H9 (cell line): Measurements from ENCODE around the gene KLK3. TPM values are rescaled to one million over a fixed set of nuclear protein-coding genes. Genes with fewer than 3 reads are reported as not detected.

Experiments used
- DNase-seq: peaks from one replicate; pipeline ENCODE4 v3.0.0-alpha.2; 2017
- H2AFZ ChIP-seq: one replicate; pipeline ENCODE4 v1.6.1; 2013; ENCODE audit warnings: mild to moderate bottlenecking, low read length, control low read depth, moderate library complexity
- H2AK5ac ChIP-seq: 2 replicates; pipeline ENCODE4 v1.6.1; 2013; ENCODE audit warnings: low read length, control low read depth, mixed read lengths; ENCODE audit not compliant: insufficient read length
- H2BK120ac ChIP-seq: one replicate; pipeline ENCODE4 v1.6.1; 2013; ENCODE audit warnings: low read depth, mild to moderate bottlenecking, low read length, control low read depth, inconsistent platforms; ENCODE audit not compliant: poor library complexity, severe bottlenecking
- H2BK12ac ChIP-seq: 2 replicates; pipeline ENCODE4 v1.6.1; 2013; ENCODE audit warnings: low read length, control low read depth, mixed read lengths, low read depth; ENCODE audit not compliant: insufficient read length
- H2BK15ac ChIP-seq: 2 replicates; pipeline ENCODE4 v1.6.1; 2013; ENCODE audit warnings: low read depth, low read length, control low read depth
- H2BK20ac ChIP-seq: one replicate; pipeline ENCODE4 v1.6.1; 2013; ENCODE audit warnings: low read depth, mild to moderate bottlenecking, low read length, control low read depth, inconsistent platforms; ENCODE audit not compliant: poor library complexity, severe bottlenecking
- H2BK5ac ChIP-seq: 2 replicates; pipeline ENCODE4 v1.6.1; 2013; ENCODE audit warnings: low read length, control low read depth, mixed read lengths; ENCODE audit not compliant: insufficient read length
- H3K14ac ChIP-seq: 2 replicates; pipeline ENCODE4 v1.6.1; 2013; ENCODE audit warnings: low read length, control low read depth; ENCODE audit not compliant: insufficient read depth
- H3K18ac ChIP-seq: 2 replicates; pipeline ENCODE4 v1.6.1; 2013; ENCODE audit warnings: low read depth, mild to moderate bottlenecking, mixed read lengths, low read length, control low read depth; ENCODE audit not compliant: insufficient read length
- H3K23ac ChIP-seq: 2 replicates; pipeline ENCODE4 v1.6.1; 2013; ENCODE audit warnings: low read length, control low read depth, mixed read lengths, low read depth; ENCODE audit not compliant: insufficient read length
- H3K23me2 ChIP-seq: 2 replicates; pipeline ENCODE4 v1.6.1; 2013; ENCODE audit warnings: low read depth, mild to moderate bottlenecking, mixed read lengths, low read length, control low read depth; ENCODE audit not compliant: insufficient read length, poor library complexity, severe bottlenecking
- H3K27ac ChIP-seq: 2 replicates; pipeline ENCODE4 v1.5.1; 2013; ENCODE audit warnings: low read length, control low read depth, mixed read lengths, low read depth; ENCODE audit not compliant: insufficient read length
- H3K27me3 ChIP-seq: 2 replicates; pipeline ENCODE4 v1.6.1; 2013; ENCODE audit warnings: low read length, control low read depth, inconsistent platforms; ENCODE audit not compliant: insufficient read depth
- H3K4ac ChIP-seq: 2 replicates; pipeline ENCODE4 v1.6.1; 2013; ENCODE audit warnings: low read depth, mild to moderate bottlenecking, control low read depth, inconsistent platforms, low read length, moderate library complexity
- H3K4me1 ChIP-seq: 2 replicates; pipeline ENCODE4 v1.6.1; 2013; ENCODE audit warnings: low read length, control low read depth, inconsistent platforms; ENCODE audit not compliant: insufficient read depth
- H3K4me2 ChIP-seq: 2 replicates; pipeline ENCODE4 v1.6.1; 2013; ENCODE audit warnings: low read length, control low read depth, mixed read lengths; ENCODE audit not compliant: insufficient read length, insufficient read depth
- H3K56ac ChIP-seq: 2 replicates; pipeline ENCODE4 v1.6.1; 2013; ENCODE audit warnings: low read depth, mild to moderate bottlenecking, mixed read lengths, low read length, control low read depth; ENCODE audit not compliant: insufficient read length
- H3K79me1 ChIP-seq: 2 replicates; pipeline ENCODE4 v1.6.1; 2013; ENCODE audit warnings: low read depth, mild to moderate bottlenecking, moderate library complexity, low read length, control low read depth, inconsistent platforms; ENCODE audit not compliant: insufficient read depth, poor library complexity, severe bottlenecking
- H3K79me2 ChIP-seq: 2 replicates; pipeline ENCODE4 v1.6.1; 2013; ENCODE audit warnings: low read length, control low read depth, inconsistent platforms; ENCODE audit not compliant: insufficient read depth
- H3K9ac ChIP-seq: 2 replicates; pipeline ENCODE4 v1.6.1; 2013; ENCODE audit warnings: low read length, control low read depth, mixed read lengths; ENCODE audit not compliant: insufficient read length; ENCODE audit errors: extremely low read depth
- H3K9me3 ChIP-seq: one replicate; pipeline ENCODE4 v1.6.1; 2013; ENCODE audit warnings: low read depth, low read length, inconsistent platforms; ENCODE audit not compliant: control insufficient read depth
- H3T11ph ChIP-seq: one replicate; pipeline ENCODE4 v1.6.1; 2013; ENCODE audit warnings: mild to moderate bottlenecking, low read length, control low read depth, inconsistent platforms
- H4K20me1 ChIP-seq: one replicate; pipeline ENCODE4 v1.6.1; 2013; ENCODE audit not compliant: control insufficient read depth, insufficient read length, insufficient read depth
- H4K5ac ChIP-seq: 2 replicates; pipeline ENCODE4 v1.6.1; 2013; ENCODE audit warnings: low read depth, mild to moderate bottlenecking, mixed read lengths, low read length, control low read depth; ENCODE audit not compliant: insufficient read length
- H4K8ac ChIP-seq: replicated peaks from 2 replicates; pipeline ENCODE4 v1.6.1; 2013; ENCODE audit warnings: low read length, control low read depth, mixed read lengths, low read depth; ENCODE audit not compliant: insufficient read length
- H4K91ac ChIP-seq: 2 replicates; pipeline ENCODE4 v1.6.1; 2013; ENCODE audit warnings: low read depth, mild to moderate bottlenecking, moderate library complexity, mixed read lengths, low read length, control low read depth; ENCODE audit not compliant: insufficient read length
- H3K27ac Mint-ChIP-seq, 3 experiments: 2 replicates in 2 of 3; 3 replicates in 1 of 3; pipeline ENCODE4 v1.8.0; 2020 to 2021; ENCODE audit warnings: mixed read lengths in 3 of 3, mild to moderate bottlenecking in 1 of 3, moderate library complexity in 1 of 3
- H3K27me3 Mint-ChIP-seq: 2 replicates; pipeline ENCODE4 v1.8.0; 2021; ENCODE audit warnings: low read depth, mild to moderate bottlenecking, moderate library complexity, mixed read lengths
- H3K36me3 Mint-ChIP-seq, 3 experiments: 2 replicates in 2 of 3; 3 replicates in 1 of 3; pipeline ENCODE4 v1.8.0; 2020 to 2021; ENCODE audit warnings: low read depth in 3 of 3, mixed read lengths in 3 of 3; ENCODE audit not compliant: insufficient read depth in 1 of 3
- H3K4me1 Mint-ChIP-seq, 2 experiments: 2 replicates each; pipeline ENCODE4 v1.8.0; 2020; ENCODE audit warnings: mixed read lengths in 2 of 2
- H3K4me3 Mint-ChIP-seq, 2 experiments: 2 replicates in 1 of 2; 3 replicates in 1 of 2; pipeline ENCODE4 v1.8.0; 2020 to 2021; ENCODE audit warnings: mild to moderate bottlenecking in 2 of 2, mixed read lengths in 2 of 2, moderate library complexity in 1 of 2
- H3K9me3 Mint-ChIP-seq, 2 experiments: 2 replicates in 1 of 2; 3 replicates in 1 of 2; pipeline ENCODE4 v1.8.0; 2020; ENCODE audit warnings: mild to moderate bottlenecking in 2 of 2, mixed read lengths in 2 of 2, moderate library complexity in 1 of 2
- WGBS: extraction: QIAGEN DNeasy Blood & Tissue Kit; methylation state at CpG from one replicate; pipeline ENCODE4 v1.1.7; 2013; ENCODE audit warnings: missing lambda C conversion rate, low lambda C conversion rate, mixed read lengths; ENCODE audit not compliant: insufficient read length; ENCODE audit errors: extremely low coverage; 5-methylcytosine and 5-hydroxymethylcytosine counted together
- total RNA-seq: library from RNA; stranded (reverse); gene quantifications from 2 replicates; pipeline ENCODE4 v1.2.1, GENCODE V29; 2021
- TF ChIP-seq, protein P1 (sequence below): fragments of 200-600 bp; sonication (generic); conservative IDR thresholded peaks from 3 replicates; pipeline ENCODE4 v1.8.0; 2021; ENCODE audit warnings: antibody characterized with exemption, mild to moderate bottlenecking

The KLK3 gene
- total RNA-seq, 1 experiment from 2014 or later, result not detected

DNA sequence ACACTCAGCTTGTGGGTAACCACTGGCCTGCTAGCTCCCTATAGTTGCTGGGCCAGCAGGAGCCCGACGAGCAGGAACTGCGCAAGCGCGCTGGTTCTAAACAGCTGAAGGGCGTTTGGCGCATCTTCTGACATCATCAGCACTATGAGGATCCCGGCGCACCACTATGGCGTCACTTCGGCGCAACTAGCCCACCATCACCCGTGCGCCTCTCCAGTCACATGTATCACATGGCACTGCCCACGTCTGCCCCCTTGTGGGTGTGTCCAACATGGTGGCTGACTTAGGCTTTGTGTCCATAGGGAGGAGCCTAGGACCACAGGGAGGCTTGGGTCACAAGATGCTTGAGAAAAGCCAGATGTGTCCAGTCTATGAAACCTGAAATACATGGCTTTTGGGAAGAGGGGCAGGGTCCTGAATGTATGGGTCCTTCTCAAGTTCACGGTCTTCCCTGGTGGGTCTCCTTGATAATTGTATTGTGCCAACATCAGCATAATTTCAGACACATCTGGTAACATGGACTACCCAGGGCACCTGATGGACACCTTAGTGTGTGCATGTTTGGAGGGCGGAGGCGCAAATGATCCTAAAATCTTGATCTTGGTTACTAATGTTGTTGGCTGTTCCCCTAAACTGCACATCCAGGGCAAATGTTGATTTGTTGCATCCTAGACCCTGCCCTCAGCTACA lies 38.5 kb downstream of the KLK3 start:
- no peak for DNase-seq
- H3K4me3 Mint-ChIP-seq, result no peak overlapping the region
- peaks cover 79% of the 10 kb centered on the region for H3K27me3 Mint-ChIP-seq

More for the DNA sequence above, 38.5 kb downstream of the KLK3 start:
- Histone ChIP-seq H3K4ac (no peak overlapping the region), H3K56ac (no peak overlapping the region), H4K5ac (no peak overlapping the region), H2BK12ac (no peak overlapping the region), H2BK15ac (no peak overlapping the region), H4K91ac (no peak overlapping the region), H3K9ac (no peak overlapping the region), H2BK120ac (no peak overlapping the region), H2BK5ac (no peak overlapping the region), H3K79me1 (no peaks in the 10 kb centered on the region), H3K27ac (no peak overlapping the region), H3K18ac (no peak overlapping the region), H2AK5ac (no peak overlapping the region), H4K8ac (no peak overlapping the region), H3K4me1 (no peaks in the 10 kb centered on the region), H3T11ph (no peak overlapping the region), H3K4me2 (no peak overlapping the region), H3K14ac (no peak overlapping the region), H3K79me2 (no peaks in the 10 kb centered on the region), H4K20me1 (no peaks in the 10 kb centered on the region), H3K27me3 (no peaks in the 10 kb centered on the region; the same call in 1 of the 2 replicates), H2AFZ (no peak overlapping the region), H2BK20ac (no peak overlapping the region), H3K23ac (no peak overlapping the region), H3K9me3 (peaks cover 4% of the 10 kb centered on the region), H3K23me2 (no peaks in the 10 kb centered on the region)
- H3K27ac Mint-ChIP-seq, result no peak overlapping the region
- H3K4me1 Mint-ChIP-seq, result no peaks in the 10 kb centered on the region
- peaks cover 4 to 11% (median 7%) of the 10 kb centered on the region in 3 experiments; a peak in 5 of 7 replicates for H3K36me3 Mint-ChIP-seq
- WGBS, result no CpG with 5 or more reads among the region's 18 CpGs
- H3K9me3 Mint-ChIP-seq, result peaks cover 36 to 38% of the 10 kb centered on the region in 2 experiments
- TF ChIP-seq, protein P1, sequence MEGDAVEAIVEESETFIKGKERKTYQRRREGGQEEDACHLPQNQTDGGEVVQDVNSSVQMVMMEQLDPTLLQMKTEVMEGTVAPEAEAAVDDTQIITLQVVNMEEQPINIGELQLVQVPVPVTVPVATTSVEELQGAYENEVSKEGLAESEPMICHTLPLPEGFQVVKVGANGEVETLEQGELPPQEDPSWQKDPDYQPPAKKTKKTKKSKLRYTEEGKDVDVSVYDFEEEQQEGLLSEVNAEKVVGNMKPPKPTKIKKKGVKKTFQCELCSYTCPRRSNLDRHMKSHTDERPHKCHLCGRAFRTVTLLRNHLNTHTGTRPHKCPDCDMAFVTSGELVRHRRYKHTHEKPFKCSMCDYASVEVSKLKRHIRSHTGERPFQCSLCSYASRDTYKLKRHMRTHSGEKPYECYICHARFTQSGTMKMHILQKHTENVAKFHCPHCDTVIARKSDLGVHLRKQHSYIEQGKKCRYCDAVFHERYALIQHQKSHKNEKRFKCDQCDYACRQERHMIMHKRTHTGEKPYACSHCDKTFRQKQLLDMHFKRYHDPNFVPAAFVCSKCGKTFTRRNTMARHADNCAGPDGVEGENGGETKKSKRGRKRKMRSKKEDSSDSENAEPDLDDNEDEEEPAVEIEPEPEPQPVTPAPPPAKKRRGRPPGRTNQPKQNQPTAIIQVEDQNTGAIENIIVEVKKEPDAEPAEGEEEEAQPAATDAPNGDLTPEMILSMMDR, result peak; percentile 45
